HL-60 (cell line): ENCODE measurements around the gene FAS.

Experiments
- DNase-seq, 2 experiments: peaks; one replicate each; pipeline ENCODE4 v3.0.0-alpha.2; 2010 to 2020; ENCODE audit warnings: low read depth in 1 of 2, low spot score in 1 of 2
- H3K27ac ChIP-seq: fragments of 250-450 bp; sonication (Bioruptor Pico); replicated peaks from 2 replicates; pipeline ENCODE4 v1.5.1; 2020; ENCODE audit warnings: mild to moderate bottlenecking, moderate library complexity
- H3K27me3 ChIP-seq: fragments of 250-450 bp; sonication (Bioruptor Pico); 2 replicates; pipeline ENCODE4 v1.5.1; 2021; ENCODE audit warnings: mild to moderate bottlenecking, moderate library complexity; ENCODE audit not compliant: insufficient read depth, poor library complexity, severe bottlenecking
- H3K4me3 ChIP-seq: replicated peaks from 2 replicates; pipeline ENCODE4 v1.5.1; 2011; ENCODE audit warnings: mild to moderate bottlenecking, control low read depth, low read length; ENCODE audit not compliant: insufficient read depth
- CTCF ChIP-seq: IDR thresholded peaks from one replicate; pipeline ENCODE4 v1.5.1; 2011; ENCODE audit warnings: low read length, control low read depth, inconsistent platforms; ENCODE audit not compliant: insufficient read depth
- GABPA ChIP-seq: IDR thresholded peaks from 2 replicates; pipeline ENCODE4 v1.6.1; 2012; ENCODE audit warnings: low read depth
- POLR2AphosphoS5 ChIP-seq: IDR thresholded peaks from 2 replicates; pipeline ENCODE4 v1.6.1; 2012; ENCODE audit warnings: low read depth
- SPI1 ChIP-seq: IDR thresholded peaks from 2 replicates; pipeline ENCODE4 v1.6.1; 2012; ENCODE audit warnings: low read depth, mild to moderate bottlenecking, borderline replicate concordance
- TF ChIP-seq, protein P1 (sequence below): IDR thresholded peaks from 2 replicates; pipeline ENCODE4 v1.6.1; 2012; ENCODE audit warnings: low read depth; ENCODE audit not compliant: insufficient replicate concordance

The FAS gene

GRCh38 chr10:88983939-88984338, 6.7 kb upstream of the FAS start:
- TF ChIP-seq GABPA = no peak
- TF ChIP-seq, protein P1, sequence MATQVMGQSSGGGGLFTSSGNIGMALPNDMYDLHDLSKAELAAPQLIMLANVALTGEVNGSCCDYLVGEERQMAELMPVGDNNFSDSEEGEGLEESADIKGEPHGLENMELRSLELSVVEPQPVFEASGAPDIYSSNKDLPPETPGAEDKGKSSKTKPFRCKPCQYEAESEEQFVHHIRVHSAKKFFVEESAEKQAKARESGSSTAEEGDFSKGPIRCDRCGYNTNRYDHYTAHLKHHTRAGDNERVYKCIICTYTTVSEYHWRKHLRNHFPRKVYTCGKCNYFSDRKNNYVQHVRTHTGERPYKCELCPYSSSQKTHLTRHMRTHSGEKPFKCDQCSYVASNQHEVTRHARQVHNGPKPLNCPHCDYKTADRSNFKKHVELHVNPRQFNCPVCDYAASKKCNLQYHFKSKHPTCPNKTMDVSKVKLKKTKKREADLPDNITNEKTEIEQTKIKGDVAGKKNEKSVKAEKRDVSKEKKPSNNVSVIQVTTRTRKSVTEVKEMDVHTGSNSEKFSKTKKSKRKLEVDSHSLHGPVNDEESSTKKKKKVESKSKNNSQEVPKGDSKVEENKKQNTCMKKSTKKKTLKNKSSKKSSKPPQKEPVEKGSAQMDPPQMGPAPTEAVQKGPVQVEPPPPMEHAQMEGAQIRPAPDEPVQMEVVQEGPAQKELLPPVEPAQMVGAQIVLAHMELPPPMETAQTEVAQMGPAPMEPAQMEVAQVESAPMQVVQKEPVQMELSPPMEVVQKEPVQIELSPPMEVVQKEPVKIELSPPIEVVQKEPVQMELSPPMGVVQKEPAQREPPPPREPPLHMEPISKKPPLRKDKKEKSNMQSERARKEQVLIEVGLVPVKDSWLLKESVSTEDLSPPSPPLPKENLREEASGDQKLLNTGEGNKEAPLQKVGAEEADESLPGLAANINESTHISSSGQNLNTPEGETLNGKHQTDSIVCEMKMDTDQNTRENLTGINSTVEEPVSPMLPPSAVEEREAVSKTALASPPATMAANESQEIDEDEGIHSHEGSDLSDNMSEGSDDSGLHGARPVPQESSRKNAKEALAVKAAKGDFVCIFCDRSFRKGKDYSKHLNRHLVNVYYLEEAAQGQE = no peak
- no peak for TF ChIP-seq CTCF
- TF ChIP-seq POLR2AphosphoS5 = no peak
- TF ChIP-seq SPI1 = no peak
- DNase-seq = no peak
- Histone ChIP-seq H3K4me3 (no peak overlapping the region), H3K27ac (no peak overlapping the region), H3K27me3 (no peaks in the 10 kb centered on the region)

DNA sequence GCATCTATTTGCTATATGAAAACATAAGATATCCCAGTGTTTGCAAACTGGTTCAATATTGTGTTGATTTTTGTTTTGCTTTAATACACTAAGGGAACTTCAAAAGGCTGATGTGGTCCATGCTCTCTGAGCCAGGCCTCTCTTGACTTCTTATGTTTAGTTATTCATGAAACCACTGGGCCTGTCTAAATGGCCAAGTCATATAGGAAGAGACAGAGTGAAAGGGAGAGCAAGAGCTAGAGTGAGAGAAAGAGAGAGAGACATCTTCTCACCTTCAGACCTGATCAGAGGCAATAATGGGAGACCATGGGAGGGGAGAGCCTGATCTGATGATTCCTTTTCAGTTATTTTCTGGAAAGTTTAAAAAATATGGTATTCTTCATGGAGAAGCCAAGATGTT, 6.1 kb upstream of the FAS start:
- H3K27me3 ChIP-seq = no peaks in the 10 kb centered on the region
- DNase-seq = no peak
- TF ChIP-seq, protein P1 = no peak
- TF ChIP-seq SPI1 = no peak
- no peak for TF ChIP-seq GABPA
- no peak for TF ChIP-seq CTCF
- TF ChIP-seq POLR2AphosphoS5 = no peak
- H3K4me3 ChIP-seq = no peak overlapping the region
- H3K27ac ChIP-seq = no peak overlapping the region

GRCh38 chr10:88986549-88987242, 3.9 kb upstream of the FAS start:
- H3K27me3 ChIP-seq = no peaks in the 10 kb centered on the region
- H3K4me3 ChIP-seq = no peak overlapping the region
- TF ChIP-seq CTCF (peak; percentile 5), SPI1 (peak; percentile 66)
- TF ChIP-seq, protein P1 = no peak
- no peak overlapping the region for H3K27ac ChIP-seq
- no peak for DNase-seq
